HTR-8/SVneo (cell line): ENCODE data around the gene ASPA.

ENCODE experiments used
- DNase-seq: peaks from one replicate; pipeline ENCODE4 v3.0.0; 2011; ENCODE audit warnings: low spot score, mixed read lengths; ENCODE audit not compliant: insufficient read length
- FAIRE-seq: peaks from 2 replicates; lab custom pipeline; 2011; peaks lifted over from hg19 to GRCh38; lab: Jason Lieb, UNC

Gene ASPA

DNA sequence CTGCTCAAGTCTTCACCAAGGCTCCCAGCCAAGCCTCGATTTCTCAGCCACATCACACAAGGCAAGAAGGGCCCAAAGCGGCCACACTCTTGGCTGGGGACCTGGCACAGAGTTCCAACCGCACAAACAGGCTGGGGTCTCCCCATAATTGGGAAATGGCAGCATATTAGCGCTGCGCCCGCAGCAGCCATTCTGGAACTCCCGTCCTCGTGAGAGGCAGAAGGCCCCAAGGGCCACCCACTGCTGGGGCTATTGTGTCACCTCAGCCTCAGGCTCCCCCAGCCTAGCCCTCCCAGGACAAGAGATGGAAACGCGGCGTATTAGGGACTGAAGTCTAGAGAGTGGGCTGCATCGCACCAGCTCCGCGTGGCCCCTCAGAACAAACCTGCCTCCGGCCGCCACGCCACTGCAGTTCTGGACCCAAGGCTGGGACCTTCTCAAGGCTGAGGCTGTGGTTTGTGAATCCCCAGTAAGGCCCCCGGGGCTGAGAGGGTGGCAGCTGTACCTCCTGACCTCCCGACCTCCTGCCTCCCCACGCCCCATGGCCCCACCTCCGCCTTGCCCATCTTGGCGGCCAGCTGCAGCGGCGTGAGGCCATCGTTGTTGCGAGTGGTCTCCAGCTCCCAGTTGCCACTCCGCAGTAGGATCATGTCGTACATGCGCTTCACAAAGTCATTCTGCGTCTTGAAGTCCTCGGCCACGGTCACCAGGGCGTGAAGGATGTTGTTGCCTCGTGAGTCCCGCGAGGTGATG is 56.5 kb downstream of the ASPA start:
- no peak for FAIRE-seq
- DNase-seq, result no peak

DNA sequence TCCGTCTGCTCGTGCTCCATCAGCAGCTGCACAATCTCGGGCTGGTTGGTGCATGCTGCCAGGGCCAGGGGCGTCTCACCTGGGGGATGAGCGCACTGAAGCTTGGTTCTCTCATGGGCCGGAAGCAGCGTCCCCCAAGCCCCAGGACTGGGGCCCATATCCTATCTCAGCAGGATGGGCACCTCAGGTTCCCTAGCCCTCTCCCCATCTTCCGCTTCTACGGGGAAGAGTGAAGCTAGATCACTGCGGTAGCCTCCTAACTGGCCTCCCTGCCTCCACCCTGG is 57.0 kb downstream of the ASPA start:
- FAIRE-seq, result no peak
- DNase-seq, result no peak

DNA sequence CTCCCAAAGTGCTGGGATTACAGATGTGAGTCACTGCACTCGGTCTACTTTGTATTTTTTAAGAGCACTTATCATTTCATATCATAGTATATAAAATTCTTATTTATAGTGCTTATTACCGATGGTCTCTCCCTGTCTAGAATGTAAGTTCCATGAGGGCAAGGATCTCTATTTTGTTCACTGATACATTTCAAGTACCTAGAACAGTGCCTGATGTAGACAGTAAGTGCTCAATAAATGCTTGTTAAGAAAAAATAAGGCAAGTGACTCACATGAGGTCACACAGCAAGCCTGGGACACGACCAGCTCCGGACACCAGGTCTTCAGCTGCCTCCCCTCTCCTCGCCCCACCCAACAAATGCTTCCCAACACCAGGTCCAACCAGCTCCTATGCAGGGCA is 58.0 kb downstream of the ASPA start:
- DNase-seq (no peak), FAIRE-seq (no peak)

DNA sequence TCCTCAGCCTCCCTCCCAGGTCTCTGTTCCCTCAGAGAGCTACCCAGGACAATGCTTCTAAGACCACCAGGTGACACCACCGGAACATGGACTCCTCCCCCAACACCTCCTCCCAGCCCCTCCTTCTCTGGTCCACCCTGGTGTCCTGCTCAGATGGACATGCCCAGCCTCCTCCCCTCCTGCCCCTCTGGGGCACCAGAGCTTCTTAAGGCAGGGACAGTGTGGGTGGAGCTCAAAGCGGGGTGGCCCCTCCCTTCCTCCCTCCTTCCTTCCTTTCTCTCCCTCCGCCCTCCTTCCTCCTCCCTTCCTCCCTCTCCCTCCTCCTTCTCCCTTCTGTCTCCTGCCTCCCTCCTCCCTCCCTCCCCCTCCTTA is 59.1 kb downstream of the ASPA start:
- FAIRE-seq (no peak), DNase-seq (peak; percentile 38)

DNA sequence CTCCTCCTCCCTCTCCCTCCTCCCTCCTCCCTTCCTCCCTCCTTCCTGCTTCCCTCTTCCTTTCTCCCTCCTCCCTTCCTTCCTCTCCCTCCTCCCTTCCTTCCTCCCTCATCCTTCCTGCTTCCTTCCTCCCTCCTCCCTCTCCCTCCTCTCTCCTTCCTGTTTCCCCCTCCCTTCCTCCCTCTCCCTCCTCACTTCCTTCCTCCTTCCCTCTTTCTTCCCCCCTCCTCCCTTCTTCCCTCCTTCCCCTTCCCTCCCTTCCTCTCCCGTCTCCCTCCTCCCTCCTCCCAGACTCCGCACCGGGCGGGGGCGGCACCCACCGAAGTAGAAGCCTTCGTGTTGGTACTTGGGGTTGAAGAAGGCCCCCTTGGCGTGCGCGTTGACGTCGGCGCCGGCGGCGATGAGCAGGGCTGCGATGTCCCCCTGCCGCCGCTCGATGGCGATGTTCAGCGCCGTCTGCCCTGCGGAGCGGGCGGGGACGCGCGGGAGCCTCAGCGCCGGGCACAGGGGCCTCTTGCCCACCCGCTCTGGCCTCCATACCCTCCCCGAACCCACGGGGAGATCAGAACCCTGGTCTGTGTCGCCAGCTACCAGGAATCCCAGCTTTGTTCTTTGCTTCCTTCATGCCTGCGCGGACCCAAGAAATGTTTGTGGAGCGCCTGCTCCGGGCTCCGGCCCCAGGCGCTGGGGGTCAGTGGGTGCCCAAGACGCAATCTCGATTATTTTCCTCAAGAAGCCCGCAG is 59.6 kb downstream of the ASPA start:
- no peak for DNase-seq
- FAIRE-seq, result no peak

DNA sequence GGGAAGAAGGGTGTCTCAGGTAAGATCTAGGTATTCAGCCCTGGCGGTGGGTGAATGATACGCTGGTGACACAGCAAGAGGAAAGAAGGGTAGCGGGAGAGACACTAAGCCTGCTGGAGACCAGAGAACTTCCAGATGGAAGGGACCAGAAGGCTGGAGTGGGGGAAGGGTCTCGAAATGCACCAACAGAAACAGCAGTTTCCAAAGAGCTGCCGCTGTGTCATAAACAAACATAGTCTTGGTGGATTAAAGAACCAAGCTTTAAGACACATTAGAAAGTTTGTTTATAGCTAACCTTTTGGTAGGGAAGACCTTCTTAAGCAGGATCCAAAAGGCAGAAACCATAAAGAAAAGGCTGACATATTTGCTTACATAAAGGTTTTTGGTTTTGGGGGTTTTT is 60.9 kb downstream of the ASPA start:
- no peak for FAIRE-seq
- DNase-seq, result no peak

DNA sequence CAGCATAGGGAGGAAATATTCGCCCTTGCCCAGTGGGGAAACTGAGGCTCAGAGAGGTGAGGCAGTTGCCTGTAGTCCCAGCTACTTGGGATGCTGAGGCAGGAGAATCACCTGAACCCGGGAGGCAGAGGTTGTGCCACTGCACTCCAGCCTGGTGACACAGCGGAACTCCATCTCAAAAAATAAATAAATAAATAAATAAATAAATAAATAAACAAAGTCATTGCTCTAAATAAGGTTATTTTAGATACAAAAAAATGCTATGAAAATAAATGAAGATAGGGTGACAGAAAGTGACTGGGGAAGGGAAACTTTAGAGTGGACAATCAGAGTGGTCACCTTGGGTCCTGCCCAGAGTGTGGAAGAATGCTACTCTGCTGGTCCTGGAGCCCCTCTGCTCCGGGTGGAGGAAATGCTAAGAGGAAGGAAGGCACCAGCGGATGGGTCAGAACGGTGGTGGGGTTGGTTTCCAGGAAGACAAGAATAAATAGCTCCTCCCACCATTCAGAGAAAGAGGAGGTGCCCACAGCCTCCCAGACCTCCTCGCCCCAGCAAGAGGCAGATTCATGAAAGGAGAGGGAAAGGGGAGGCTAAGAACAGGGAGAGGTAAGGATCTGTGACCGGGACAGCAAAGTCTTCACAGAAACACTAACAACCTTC is 64.2 kb downstream of the ASPA start:
- DNase-seq (no peak), FAIRE-seq (no peak)

DNA sequence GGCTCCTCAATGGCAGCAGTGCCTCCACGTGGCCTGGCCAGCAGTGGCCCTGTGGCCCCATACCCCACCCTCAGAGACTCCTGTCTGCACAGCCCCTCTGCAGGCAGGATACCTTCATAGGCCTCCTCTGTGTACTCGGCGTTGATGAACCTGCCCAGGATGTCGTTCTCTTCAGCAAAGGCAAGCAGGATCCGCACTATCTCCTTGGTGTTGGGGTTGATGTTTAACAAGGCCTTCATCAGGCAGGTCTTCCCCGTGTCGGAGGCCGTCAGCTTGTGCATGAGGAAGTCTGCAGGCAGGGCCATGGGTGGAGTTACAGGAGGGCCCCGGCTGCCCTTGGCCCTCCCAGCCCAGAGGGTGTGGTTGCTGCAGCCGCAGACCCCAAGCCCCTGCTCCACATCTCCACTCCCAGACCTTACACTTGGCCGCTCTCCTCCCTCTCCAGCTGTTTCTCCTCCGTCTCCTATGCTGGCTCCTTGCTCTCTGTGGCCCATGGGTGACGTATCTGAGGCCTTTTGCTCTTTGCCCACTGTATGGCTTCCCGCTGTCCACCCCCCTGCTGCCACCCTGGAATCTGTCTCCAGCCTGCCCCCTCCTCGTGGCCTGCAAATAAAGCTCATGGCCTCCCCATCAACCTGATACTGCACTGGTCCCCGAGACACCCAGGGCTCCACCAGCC is 66.8 kb downstream of the ASPA start:
- FAIRE-seq (no peak), DNase-seq (no peak)

DNA sequence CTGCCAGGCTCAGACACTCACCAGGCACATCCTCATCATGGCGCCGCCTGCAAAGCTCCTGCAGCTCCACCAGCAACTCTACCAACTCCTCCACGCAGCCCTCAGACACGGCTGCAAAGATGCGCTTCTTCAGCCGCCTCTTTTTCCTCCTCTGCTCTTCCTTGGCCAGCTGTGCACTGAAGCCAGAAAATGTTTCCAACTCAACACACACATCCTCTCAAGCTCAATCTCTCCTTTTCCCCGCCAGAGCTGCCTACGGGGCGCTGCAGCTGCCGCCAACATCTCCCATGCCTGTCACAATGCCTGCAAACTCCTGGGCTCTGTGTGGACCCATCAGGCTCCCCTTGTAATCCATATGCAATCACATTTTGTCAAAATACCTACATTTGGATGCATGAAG is 67.7 kb downstream of the ASPA start:
- FAIRE-seq (no peak), DNase-seq (no peak)

DNA sequence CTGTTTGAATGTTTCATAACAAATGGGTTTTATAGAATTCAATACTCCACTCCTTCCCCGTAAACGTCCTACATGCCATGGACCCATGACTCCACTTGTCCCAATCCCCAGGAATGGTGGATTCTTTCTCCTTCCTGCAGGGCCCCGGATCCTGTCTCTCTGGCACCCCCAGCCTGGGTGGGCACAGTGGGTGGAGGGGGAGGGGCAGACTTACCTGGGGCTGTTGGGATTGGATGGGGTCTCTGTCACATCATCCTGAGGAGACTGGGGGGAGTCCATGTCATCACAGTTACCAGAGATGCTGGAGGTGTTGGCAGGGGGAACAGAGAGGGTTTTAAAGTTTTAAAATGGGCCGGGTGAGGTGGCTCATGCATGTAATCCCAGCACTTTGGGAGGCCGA is 68.6 kb downstream of the ASPA start:
- no peak for DNase-seq
- FAIRE-seq, result no peak

DNA sequence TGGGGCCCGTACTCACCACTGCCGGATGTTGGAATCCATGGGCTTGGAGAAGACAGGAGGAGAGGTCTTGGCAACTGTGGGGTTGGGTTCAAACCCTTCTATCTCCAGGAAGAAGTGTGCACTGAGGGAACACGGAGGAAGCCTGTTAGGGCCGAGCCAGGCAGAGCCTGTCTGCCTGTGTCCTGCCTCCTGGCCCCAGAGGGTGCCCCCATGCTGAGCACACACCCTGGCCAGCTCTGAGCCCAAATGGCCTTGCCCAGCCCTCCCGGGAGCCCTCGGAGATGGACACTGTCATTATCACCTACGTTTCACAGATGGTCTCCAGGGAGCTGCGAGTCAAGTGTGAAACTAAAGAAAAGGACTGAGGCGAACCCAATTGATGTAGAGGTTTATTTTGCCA is 69.4 kb downstream of the ASPA start:
- DNase-seq (no peak), FAIRE-seq (no peak)

DNA sequence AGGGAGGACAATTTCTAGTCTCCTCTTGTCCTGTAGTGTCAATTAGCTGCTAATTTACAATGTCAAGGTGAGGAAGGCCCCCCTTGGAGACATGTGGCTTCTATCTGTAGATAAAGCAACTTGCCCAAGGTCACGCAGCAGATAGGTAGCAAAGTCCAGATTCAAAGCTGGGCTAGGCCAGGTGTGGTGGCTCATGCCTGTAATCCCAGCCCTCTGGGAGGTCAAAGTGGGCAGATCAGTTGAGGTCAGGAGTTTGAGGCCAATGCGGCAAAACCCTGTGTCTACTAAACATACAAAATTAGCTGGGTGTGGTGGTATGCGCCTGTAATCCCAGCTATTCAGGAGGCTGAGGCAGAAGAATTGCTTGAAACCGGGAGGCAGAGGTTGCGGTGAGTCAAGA is 70.7 kb downstream of the ASPA start:
- FAIRE-seq (no peak), DNase-seq (no peak)

DNA sequence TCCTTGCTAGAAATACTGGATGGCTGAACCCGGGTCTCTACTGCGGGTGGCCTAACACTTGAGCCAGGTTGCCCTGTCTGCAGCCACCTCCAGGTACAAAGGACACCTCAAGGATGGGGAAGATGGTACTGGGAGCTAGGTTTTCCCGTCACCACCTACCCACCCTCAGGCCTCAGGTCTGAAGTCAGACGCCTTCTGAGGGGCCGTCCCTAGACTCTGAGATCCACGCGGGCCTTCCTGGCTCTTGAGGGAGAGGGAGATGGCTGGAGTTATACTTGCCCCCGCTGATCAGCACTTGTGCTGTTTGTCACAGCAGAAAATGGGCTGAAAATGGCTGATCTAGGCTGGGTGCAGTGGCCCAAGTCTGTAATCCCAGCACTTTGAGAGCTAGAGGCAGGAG is 71.2 kb downstream of the ASPA start:
- DNase-seq (no peak), FAIRE-seq (no peak)

DNA sequence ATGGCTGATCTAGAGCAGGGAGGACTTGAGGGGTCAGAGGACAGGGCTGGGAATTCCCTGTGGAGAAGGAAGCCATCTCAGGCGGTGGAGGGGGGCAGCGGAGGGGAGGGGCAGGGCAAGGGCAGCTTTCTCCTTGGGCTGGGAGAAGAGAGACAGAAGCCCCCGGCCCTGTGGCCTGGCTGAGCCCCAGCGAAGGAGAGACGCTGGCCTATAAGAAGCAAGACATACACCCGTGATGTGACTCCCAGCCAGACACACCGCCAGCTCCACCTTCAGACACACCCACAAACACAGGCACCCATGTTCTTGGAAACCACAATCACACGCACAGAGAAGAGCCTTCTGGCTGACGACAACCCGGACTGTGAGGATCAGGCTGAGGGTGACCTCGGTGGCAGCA is 71.8 kb downstream of the ASPA start:
- no peak for FAIRE-seq
- DNase-seq, result no peak

DNA sequence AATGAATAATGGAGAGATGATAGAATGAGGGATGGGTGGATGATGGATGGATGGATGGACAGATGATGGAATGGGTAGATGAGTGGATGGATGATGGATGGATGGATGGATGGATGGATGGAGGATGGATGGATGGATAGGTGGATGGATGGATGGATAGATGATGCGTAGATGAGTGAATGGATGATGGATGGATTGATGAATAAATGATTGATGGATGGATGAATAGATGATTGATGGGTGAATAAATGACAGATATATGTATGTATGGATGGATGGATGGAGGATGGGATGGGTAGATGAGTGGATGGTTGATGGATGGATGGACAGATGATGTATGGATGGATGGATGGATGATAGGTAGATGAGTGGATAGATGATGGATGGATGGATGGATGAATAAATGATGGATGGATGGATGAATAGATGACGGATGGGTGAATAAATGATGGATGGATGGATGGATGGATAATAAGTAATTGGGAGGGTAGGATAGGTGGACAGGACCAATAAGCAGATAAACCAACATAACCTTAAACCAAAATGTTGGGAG is 73.9 kb downstream of the ASPA start:
- FAIRE-seq, result peak; percentile 84
- DNase-seq, result no peak

DNA sequence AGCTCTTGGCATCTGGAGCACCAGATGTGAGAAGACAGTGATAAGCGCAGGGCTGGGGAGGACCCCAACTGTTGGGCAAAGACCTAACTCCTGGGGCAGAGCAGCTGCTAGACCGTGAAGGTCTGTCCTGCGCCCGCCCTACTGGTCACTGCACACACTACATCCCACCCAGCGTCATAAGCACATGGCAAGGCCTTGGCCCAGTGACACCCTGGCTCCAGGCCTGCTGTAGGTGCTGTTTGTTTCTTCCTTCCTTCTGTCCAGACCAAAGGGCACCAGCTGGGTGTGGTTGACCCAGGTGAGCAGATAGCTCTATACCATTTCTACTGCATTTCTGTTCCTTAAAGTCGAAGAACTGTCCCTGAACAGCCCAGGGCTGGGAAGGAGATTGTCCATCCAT is 75.4 kb downstream of the ASPA start:
- FAIRE-seq (no peak), DNase-seq (no peak)

DNA sequence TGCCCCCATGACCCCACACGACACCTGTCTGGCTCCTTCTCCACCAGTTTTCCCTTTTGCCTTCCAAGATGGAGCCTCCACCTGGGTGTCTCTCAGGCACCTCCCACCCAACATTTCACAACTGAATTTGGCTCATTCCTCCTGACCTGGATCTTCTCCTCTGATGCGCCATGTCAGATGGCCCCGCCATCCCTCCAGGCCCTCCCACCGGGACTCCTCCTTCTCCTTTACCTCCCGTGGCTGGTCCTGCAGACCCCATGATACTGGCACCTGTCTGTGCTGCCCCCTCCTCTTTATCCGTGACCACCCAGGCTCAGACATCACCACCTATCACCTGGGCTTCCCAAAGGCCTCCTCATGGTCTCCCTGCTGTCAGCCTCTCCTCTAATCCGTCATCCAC is 77.1 kb downstream of the ASPA start:
- FAIRE-seq (no peak), DNase-seq (no peak)
